Ectodermal cell (in vitro differentiated cells): ENCODE measurements around the gene AHNAK2.
"Not testable (repeated sequence)": the region's sequence is repeated elsewhere in the genome, so short reads cannot be mapped to it uniquely, and the experiment has no call there.

Experiments used
- H3K27ac ChIP-seq: 2 replicates; pipeline ENCODE4 v1.7.0; 2013; ENCODE audit warnings: mild to moderate bottlenecking, low read depth, low read length; ENCODE audit not compliant: insufficient read depth, poor library complexity, severe bottlenecking
- H3K27me3 ChIP-seq: 2 replicates; pipeline ENCODE4 v1.7.0; 2013; ENCODE audit warnings: mild to moderate bottlenecking, low read length; ENCODE audit not compliant: insufficient read depth, control insufficient read depth, poor library complexity, severe bottlenecking
- H3K36me3 ChIP-seq: one replicate; pipeline ENCODE4 v1.7.0; 2013; ENCODE audit warnings: low read length; ENCODE audit not compliant: control insufficient read depth, insufficient read depth
- H3K4me1 ChIP-seq: one replicate; pipeline ENCODE4 v1.7.0; 2013; ENCODE audit warnings: low read length; ENCODE audit not compliant: control insufficient read depth, insufficient read depth
- H3K4me3 ChIP-seq: 2 replicates; pipeline ENCODE4 v1.7.0; 2013; ENCODE audit warnings: low read depth, low read length, control low read depth; ENCODE audit not compliant: insufficient read depth
- H3K9me3 ChIP-seq: 2 replicates; pipeline ENCODE4 v1.7.0; 2013; ENCODE audit warnings: mild to moderate bottlenecking, low read length, moderate library complexity; ENCODE audit not compliant: control insufficient read depth
- WGBS, 2 experiments: methylation state at CpG; one replicate each; pipeline ENCODE4 v1.1.7; 2013; ENCODE audit warnings: missing lambda C conversion rate in 2 of 2; 5-methylcytosine and 5-hydroxymethylcytosine counted together

The AHNAK2 gene

GRCh38 chr14:104895786-104896661 lies 82.2 kb downstream of the AHNAK2 start:
- Histone ChIP-seq H3K27me3 (peaks cover 4% of the 10 kb centered on the region), H3K9me3 (no peaks in the 10 kb centered on the region)
- 90 to 93% methylated on average over 31 to 34 of the region's 34 CpGs for whole genome bisulfite sequencing, 2 experiments

GRCh38 chr14:104895207-104895785 lies 82.9 kb downstream of the AHNAK2 start:
- Histone ChIP-seq H3K36me3 (no peaks in the 10 kb centered on the region), H3K27me3 (peaks cover 2% of the 10 kb centered on the region), H3K4me1 (no peaks in the 10 kb centered on the region), H3K4me3 (no peak overlapping the region), H3K9me3 (no peaks in the 10 kb centered on the region), H3K27ac (no peak overlapping the region)
- 93 to 96% methylated on average over 9 of the region's 9 CpGs for WGBS, 2 experiments

More at GRCh38 chr14:104895786-104896661, 82.2 kb downstream of the AHNAK2 start:
- Histone ChIP-seq H3K4me3 (no peak overlapping the region), H3K4me1 (no peaks in the 10 kb centered on the region), H3K27ac (no peak overlapping the region), H3K36me3 (no peaks in the 10 kb centered on the region)

GRCh38 chr14:104894331-104895206 lies 83.6 kb downstream of the AHNAK2 start:
- H3K27me3 ChIP-seq = no peaks in the 10 kb centered on the region
- H3K4me3 ChIP-seq = no peak overlapping the region
- H3K27ac ChIP-seq = no peak overlapping the region
- 92% methylated on average over 30 of the region's 30 CpGs for WGBS, 2 experiments
- no peaks in the 10 kb centered on the region for H3K36me3 ChIP-seq
- no peaks in the 10 kb centered on the region for H3K9me3 ChIP-seq
- no peaks in the 10 kb centered on the region for H3K4me1 ChIP-seq

- Histone ChIP-seq H3K4me3 (no peak overlapping the region), H3K9me3 (no peaks in the 10 kb centered on the region), H3K27me3 (no peaks in the 10 kb centered on the region), H3K4me1 (peaks cover 3% of the 10 kb centered on the region), H3K27ac (no peak overlapping the region), H3K36me3 (no peaks in the 10 kb centered on the region)
- 92 to 93% methylated on average over 39 of the region's 39 CpGs for WGBS, 2 experiments
These were observed 84.6 kb downstream of the AHNAK2 start for GRCh38 chr14:104893435-104894207.

GRCh38 chr14:104892531-104893434 lies 85.4 kb downstream of the AHNAK2 start:
- Histone ChIP-seq H3K36me3 (no peaks in the 10 kb centered on the region), H3K27ac (no peak overlapping the region), H3K4me3 (no peak overlapping the region), H3K27me3 (no peaks in the 10 kb centered on the region), H3K4me1 (peaks cover 3% of the 10 kb centered on the region), H3K9me3 (no peaks in the 10 kb centered on the region)
- WGBS, 2 experiments = 85 to 86% methylated on average over 31 of the region's 31 CpGs

GRCh38 chr14:104891664-104892530 lies 86.3 kb downstream of the AHNAK2 start:
- H3K4me1 ChIP-seq = peaks cover 3% of the 10 kb centered on the region
- 85 to 87% methylated on average over 13 of the region's 13 CpGs for WGBS, 2 experiments

GRCh38 chr14:104891121-104891551 lies 87.0 kb downstream of the AHNAK2 start:
- Histone ChIP-seq H3K9me3 (no peaks in the 10 kb centered on the region), H3K4me3 (no peak overlapping the region), H3K27me3 (no peaks in the 10 kb centered on the region), H3K36me3 (no peaks in the 10 kb centered on the region), H3K4me1 (peaks cover 3% of the 10 kb centered on the region), H3K27ac (no peak overlapping the region)
- 89 to 95% methylated on average over 4 of the region's 4 CpGs for WGBS, 2 experiments

More at GRCh38 chr14:104891664-104892530, 86.3 kb downstream of the AHNAK2 start:
- H3K27ac ChIP-seq = no peak overlapping the region
- H3K9me3 ChIP-seq = no peaks in the 10 kb centered on the region
- no peaks in the 10 kb centered on the region for H3K27me3 ChIP-seq
- H3K36me3 ChIP-seq = no peaks in the 10 kb centered on the region
- H3K4me3 ChIP-seq = no peak overlapping the region

- H3K4me1 ChIP-seq, H3K27me3 ChIP-seq, H3K27ac ChIP-seq, H3K9me3 ChIP-seq, H3K36me3 ChIP-seq, H3K4me3 ChIP-seq: not testable (repeated sequence)
These were observed 87.9 kb downstream of the AHNAK2 start for GRCh38 chr14:104890292-104890691.
